Mesothelial cell of epicardium (in vitro differentiated cells): ENCODE data around the gene BCAT1. TPM values are rescaled to one million over a fixed set of nuclear protein-coding genes. Genes with fewer than 3 reads are reported as not detected.
"Not testable (repeated sequence)": the region's sequence is repeated elsewhere in the genome, so short reads cannot be mapped to it uniquely, and the experiment has no call there.

Experiments
- DNase-seq, 2 experiments: peaks; one replicate each; pipeline ENCODE4 v3.0.0; 2021; ENCODE audit warnings: low spot score in 2 of 2; ENCODE audit not compliant: unreplicated experiment in 2 of 2
- H3K27ac Mint-ChIP-seq: 2 replicates; pipeline ENCODE4 v1.8.0; 2021; ENCODE audit warnings: mixed read lengths
- H3K27me3 Mint-ChIP-seq: 2 replicates; pipeline ENCODE4 v1.8.0; 2021; ENCODE audit warnings: low read depth, mixed read lengths
- H3K36me3 Mint-ChIP-seq: 2 replicates; pipeline ENCODE4 v1.8.0; 2021; ENCODE audit warnings: mixed read lengths
- H3K4me1 Mint-ChIP-seq: 2 replicates; pipeline ENCODE4 v1.8.0; 2021; ENCODE audit warnings: mixed read lengths
- H3K4me3 Mint-ChIP-seq: 2 replicates; pipeline ENCODE4 v1.8.0; 2021; ENCODE audit warnings: mild to moderate bottlenecking, moderate library complexity, mixed read lengths
- H3K9me3 Mint-ChIP-seq: 2 replicates; pipeline ENCODE4 v1.8.0; 2021; ENCODE audit warnings: mixed read lengths
- CTCF ChIP-seq: fragments of 200-600 bp; sonication (generic); IDR thresholded peaks from one replicate; pipeline ENCODE4 v1.5.0; 2021; ENCODE audit warnings: antibody characterized with exemption; ENCODE audit not compliant: unreplicated experiment
- total RNA-seq: library from RNA; stranded (reverse); gene quantifications from 3 replicates; pipeline ENCODE4 v1.2.1, GENCODE V29; 2021

The BCAT1 gene
- total RNA-seq, 1 donor from 2014 or later, result 121 TPM

GRCh38 chr12:24913953-24914352 is 34.9 kb downstream of the BCAT1 start:
- Mint-ChIP-seq H3K27me3 (no peaks in the 10 kb centered on the region), H3K36me3 (peaks cover 9% of the 10 kb centered on the region), H3K4me3 (no peak overlapping the region), H3K27ac (no peak overlapping the region), H3K4me1 (peaks cover 15% of the 10 kb centered on the region), H3K9me3 (peaks cover 5% of the 10 kb centered on the region)
- TF ChIP-seq CTCF, result no peak
- no peak for DNase-seq

- peaks cover 5% of the 10 kb centered on the region for H3K9me3 Mint-ChIP-seq
Measured at GRCh38 chr12:24913130-24913529, 35.8 kb downstream of the BCAT1 start.

GRCh38 chr12:24911271-24911791 is 37.6 kb downstream of the BCAT1 start:
- no peaks in the 10 kb centered on the region for H3K27me3 Mint-ChIP-seq
- no peak for TF ChIP-seq CTCF
- peak overlapping the region; percentile 63 for H3K27ac Mint-ChIP-seq
- H3K9me3 Mint-ChIP-seq, result peaks cover 5% of the 10 kb centered on the region
- H3K4me3 Mint-ChIP-seq, result no peak overlapping the region
- peaks cover 9% of the 10 kb centered on the region for H3K36me3 Mint-ChIP-seq
- H3K4me1 Mint-ChIP-seq, result peaks cover 15% of the 10 kb centered on the region
- no peak for DNase-seq

More at GRCh38 chr12:24913130-24913529, 35.8 kb downstream of the BCAT1 start:
- no peak for TF ChIP-seq CTCF
- Mint-ChIP-seq H3K27me3 (no peaks in the 10 kb centered on the region), H3K36me3 (peaks cover 9% of the 10 kb centered on the region), H3K4me1 (peaks cover 15% of the 10 kb centered on the region), H3K4me3 (no peak overlapping the region), H3K27ac (no peak overlapping the region)
- DNase-seq, result no peak

- not testable (repeated sequence) for DNase-seq, H3K4me3 Mint-ChIP-seq, H3K27me3 Mint-ChIP-seq, H3K9me3 Mint-ChIP-seq, H3K36me3 Mint-ChIP-seq, H3K27ac Mint-ChIP-seq
- H3K4me1 Mint-ChIP-seq, result peaks cover 12% of the 10 kb centered on the region
Measured at GRCh38 chr12:24910192-24910591, 38.7 kb downstream of the BCAT1 start.

GRCh38 chr12:24909667-24910066 is 39.2 kb downstream of the BCAT1 start:
- Mint-ChIP-seq H3K36me3 (peaks cover 9% of the 10 kb centered on the region), H3K4me3 (no peak overlapping the region), H3K27ac (no peak overlapping the region), H3K9me3 (peaks cover 5% of the 10 kb centered on the region), H3K4me1 (peaks cover 9% of the 10 kb centered on the region), H3K27me3 (no peaks in the 10 kb centered on the region)
- DNase-seq, result no peak
- no peak for TF ChIP-seq CTCF

- H3K27ac Mint-ChIP-seq, result no peak overlapping the region
- H3K27me3 Mint-ChIP-seq, result peaks cover 15% of the 10 kb centered on the region
- TF ChIP-seq CTCF, result no peak
- peaks cover 6% of the 10 kb centered on the region for H3K36me3 Mint-ChIP-seq
- DNase-seq, result no peak
- H3K9me3 Mint-ChIP-seq, result peaks cover 5% of the 10 kb centered on the region
- H3K4me3 Mint-ChIP-seq, result no peak overlapping the region
- H3K4me1 Mint-ChIP-seq, result peaks cover 19% of the 10 kb centered on the region
Measured at GRCh38 chr12:24907464-24907863, 41.4 kb downstream of the BCAT1 start.
